Cerebellar nuclear complex (tissue), 1 donor: ENCODE results near the gene PCYT2.
"Not testable (repeated sequence)": the region's sequence is repeated elsewhere in the genome, so short reads cannot be mapped to it uniquely, and the experiment has no call there.

Experiments used
- DNase-seq, 2 experiments: peaks; one replicate each; lab custom pipeline; 2025; lab: John Stamatoyannopoulos, UW

Gene PCYT2

GRCh38 chr17:81911277-81911961, at the start of gene PCYT2:
PCYT2 (minus strand) TSS chr17:81911399; CDS start chr17:81911355, 44 bp downstream.
- DNase-seq, result peak; percentile 29 to 45

DNA sequence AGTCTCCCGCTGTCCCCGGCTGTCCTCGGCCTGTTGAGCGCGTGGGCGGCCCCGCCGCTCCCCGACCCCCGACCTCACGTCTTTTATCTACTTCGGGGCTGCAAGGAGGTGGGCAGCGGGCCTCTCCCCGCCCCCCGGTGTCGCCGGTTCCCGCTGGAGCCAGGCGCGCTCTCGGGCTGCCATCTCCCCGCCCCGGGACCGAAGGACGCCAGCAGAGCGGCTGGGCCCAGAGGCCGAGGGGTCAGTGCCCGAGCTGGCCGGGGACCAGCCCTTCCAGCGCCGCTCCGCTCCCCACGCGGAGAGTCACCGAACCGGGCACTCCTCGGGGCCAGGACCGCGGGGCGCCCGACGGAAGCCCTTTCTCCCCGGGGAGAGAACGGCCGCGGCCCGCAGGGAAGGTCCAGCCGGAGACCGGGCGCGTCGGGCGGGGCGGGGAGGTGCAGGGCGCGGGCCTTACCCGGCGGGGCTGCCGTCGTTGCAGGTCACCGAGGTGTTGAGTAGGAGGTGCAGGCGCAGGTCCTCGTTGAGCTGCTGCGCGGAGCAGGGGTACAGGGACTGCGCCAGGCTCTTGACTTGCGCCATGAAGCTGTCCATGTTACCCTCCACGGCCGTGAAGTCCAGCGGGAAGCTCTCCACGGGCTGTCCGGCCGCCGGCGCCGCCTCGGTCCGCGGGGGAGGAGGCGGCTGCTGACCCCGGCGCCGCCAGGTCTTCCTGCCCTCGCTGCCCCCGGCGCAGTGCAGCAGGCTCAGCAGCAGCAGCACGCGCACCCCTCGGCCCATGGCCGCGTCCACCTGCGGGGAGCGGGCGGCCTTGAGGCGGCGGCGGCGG, 49.1 kb upstream of the PCYT2 start:
- DNase-seq, result no peak

DNA sequence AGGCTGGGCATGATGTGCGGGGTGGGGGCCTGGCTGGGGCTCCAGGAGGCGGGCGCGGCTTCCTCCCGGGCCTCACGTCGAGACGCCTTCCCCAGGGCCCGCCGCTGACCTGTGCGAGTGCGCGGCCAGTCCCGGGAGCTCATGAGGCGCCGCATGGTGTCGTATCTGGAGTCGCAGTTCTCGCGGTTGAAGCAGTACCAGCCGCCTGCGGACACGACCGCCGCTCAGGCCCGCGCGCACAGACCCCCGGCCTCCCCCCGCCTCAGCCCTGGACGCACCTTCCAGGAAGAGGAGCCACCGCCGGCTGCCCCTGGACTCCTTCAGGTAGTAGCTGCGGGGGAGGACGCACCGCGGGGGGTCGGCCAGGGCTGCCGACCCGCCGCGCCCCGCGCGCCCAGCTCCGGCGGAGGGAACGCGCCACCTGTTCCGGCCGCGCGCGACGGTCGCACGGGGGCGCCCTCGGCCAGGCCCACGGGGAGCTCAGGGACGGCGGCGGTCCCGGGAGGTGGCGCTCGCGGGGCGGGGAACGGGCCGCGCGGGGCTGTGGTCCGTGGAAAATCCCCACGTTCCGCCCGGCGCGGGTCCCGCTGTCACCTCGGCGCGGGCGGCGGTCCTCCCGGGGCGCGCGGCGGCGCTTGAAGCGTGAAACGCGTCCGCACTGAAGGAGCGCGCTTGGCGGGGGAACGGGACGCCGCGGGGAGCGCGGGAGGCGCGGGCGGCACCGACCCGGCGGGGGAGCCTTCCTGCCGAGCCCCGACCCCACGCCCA, 48.3 kb upstream of the PCYT2 start:
- no peak for DNase-seq

DNA sequence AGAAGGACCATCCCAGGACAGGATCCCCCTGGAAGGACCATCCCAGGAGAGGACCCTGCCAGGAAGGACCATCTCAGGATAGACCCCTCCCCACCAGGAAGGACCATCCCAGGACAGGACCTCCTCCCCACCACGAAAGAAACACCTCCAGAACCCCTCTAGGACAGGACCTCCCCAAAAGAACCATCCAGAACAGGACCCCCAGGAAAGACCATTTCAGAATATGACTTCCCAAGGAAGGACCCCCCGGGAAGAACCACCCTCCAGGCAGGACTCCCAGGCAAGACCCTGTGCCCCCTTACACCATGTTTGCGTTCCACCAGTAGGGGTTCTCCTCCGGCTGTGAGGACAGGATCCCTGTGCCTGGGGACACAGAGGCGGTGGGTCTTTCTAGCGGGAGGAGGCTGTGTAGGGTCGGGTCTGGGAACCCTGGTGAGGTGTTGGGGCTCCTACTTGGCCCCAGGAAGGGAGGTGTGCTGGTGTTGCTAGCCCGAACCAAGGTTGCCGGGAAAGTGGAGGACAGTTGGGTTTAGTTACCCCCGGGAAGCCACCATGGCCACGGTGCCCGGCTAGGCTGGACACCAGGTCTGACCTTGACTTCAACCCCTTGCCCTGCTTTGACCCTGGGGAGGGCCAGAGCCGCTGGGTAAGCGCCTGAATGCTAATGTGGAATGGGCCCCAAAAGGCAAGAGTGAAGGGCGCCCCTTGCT, 47.6 kb upstream of the PCYT2 start:
- DNase-seq, result no peak

GRCh38 chr17:81957691-81958432, 46.7 kb upstream of the PCYT2 start:
- no peak for DNase-seq

- no peak for DNase-seq
Observed at GRCh38 chr17:81956607-81957589, 45.7 kb upstream of the PCYT2 start.

GRCh38 chr17:81955756-81956544, 44.8 kb upstream of the PCYT2 start:
- DNase-seq, result no peak

DNA sequence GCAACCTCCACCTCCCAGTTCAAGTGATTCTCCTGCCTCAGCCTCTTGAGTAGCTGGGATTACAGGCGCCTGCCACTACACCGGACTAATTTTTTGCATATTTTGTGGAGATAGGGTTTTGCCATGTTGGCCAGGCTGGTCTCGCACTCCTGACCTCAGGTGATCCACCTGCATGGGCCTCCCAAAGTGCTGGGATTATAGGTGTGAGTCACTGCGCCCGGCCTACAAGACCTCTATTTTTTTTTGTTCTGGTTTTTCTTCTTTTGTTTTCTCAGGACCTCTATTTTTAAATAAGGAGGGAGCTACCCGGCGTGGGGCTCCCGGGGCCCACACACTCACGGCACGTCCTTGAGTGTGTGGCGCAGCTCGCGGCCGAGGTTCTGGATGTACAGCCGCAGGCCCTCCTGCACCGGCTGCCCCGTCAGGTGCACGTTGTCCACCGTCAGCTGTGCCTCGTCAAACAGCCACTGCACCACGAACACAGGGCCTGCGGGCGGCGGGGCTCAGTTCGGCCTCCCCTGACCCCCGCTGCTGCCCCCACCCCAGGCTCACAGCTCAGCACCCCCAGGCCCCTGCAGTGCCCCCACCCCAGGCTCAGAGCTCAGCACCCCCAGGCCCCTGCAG, 44.0 kb upstream of the PCYT2 start:
- DNase-seq, result no peak

- no peak for DNase-seq
Observed at GRCh38 chr17:81954131-81955057, 43.2 kb upstream of the PCYT2 start.

GRCh38 chr17:81953443-81953842, 42.2 kb upstream of the PCYT2 start:
- not testable (repeated sequence) for DNase-seq

DNA sequence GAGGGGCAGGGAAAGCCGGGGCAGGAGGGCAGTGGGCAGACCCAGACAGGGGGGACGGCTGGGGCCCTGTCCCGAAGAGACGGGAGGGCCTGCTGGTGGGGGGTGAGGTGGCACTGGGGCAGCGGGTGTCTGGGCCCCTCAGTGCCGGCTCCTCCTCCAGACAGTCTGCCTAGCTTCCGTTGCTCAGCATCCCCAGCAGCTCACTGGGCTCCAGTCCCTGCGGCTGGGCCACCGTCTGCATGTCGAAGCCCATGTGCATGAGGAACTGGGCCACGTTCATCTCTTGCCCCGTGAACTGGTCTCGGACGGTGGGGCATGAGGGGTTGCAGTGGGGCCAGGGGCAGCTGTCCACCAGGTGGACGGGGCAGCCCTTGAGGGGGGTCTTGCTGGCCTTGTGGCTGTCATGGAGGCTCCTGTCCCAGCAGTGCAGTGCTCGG, 41.6 kb upstream of the PCYT2 start:
- DNase-seq, result no peak

GRCh38 chr17:81951785-81952684, 40.8 kb upstream of the PCYT2 start:
- DNase-seq, result no peak

DNA sequence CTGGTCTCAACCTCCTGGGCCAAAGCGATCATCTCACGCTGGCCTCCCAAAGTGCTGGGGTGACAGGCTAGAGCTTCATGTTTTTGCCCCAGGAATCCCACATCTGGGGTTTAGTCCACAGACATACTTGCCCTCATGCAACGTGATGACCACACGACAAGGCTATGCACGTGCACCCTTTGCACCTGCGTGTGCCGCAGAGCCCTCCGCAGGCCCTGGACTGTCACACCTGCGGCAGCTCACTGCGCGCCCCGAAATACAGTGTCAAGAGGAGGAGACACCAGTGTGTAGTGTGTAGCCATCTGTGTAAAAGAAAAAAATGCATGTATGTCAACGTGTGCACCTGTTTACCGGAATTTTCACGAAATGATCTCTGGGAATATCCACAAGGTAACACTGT, 39.3 kb upstream of the PCYT2 start:
- no peak for DNase-seq

- DNase-seq, result no peak
Observed at GRCh38 chr17:81948635-81949378, 37.6 kb upstream of the PCYT2 start.

DNA sequence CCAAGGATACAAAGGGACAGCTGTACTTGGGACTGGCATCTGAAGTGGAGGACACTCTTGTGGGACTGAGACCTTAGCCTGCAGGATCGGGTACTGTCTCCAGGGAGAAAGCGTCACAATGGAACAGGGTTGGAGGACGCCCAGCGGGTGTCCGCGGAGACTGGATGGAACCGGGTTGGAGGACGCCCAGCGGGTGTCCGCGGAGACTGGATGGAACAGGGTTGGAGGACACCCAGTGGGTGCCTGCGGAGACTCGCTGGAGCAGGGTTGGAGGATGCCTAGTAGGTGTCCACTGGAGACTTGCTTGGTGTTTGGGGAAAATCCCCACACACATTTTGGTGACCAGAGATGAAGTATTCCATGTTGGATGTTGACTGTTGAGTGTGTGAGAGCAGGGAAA, 36.0 kb upstream of the PCYT2 start, which contains the start of gene MYADML2:
MYADML2 (minus strand) TSS at position 45 of the 400 bp plus-strand sequence. CDS start 5,492 bp downstream, outside the sequence.
- DNase-seq, result no peak

DNA sequence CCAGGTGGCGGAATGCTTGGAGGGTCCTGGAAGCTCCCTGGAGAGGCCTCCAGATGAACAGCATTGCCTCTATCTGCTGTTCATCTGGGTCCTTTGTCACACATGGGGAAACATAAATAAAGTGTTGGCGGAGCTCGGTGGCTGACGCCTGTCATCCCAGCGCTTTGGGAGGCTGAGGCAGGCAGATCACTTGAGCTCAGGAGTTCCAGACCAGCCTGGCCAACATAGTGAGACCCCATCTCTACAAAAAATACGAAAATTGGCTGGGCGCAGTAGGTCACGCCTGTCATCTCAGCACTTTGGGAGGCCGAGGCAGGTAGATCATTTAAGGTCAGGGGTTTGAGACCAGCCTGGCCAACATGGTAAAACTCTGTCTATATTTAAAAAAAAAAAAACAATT, 33.7 kb upstream of the PCYT2 start:
- DNase-seq, result no peak
